Fibroblast of skin of back (primary cell): Measurements from ENCODE around the gene FBXL17.
A peak's percentile ranks its signal among the peaks of the same experiment; 100 is the strongest.

Experiments
- DNase-seq: peaks from one replicate; pipeline ENCODE4 v3.0.0-alpha.2; 2013

The FBXL17 gene

DNA sequence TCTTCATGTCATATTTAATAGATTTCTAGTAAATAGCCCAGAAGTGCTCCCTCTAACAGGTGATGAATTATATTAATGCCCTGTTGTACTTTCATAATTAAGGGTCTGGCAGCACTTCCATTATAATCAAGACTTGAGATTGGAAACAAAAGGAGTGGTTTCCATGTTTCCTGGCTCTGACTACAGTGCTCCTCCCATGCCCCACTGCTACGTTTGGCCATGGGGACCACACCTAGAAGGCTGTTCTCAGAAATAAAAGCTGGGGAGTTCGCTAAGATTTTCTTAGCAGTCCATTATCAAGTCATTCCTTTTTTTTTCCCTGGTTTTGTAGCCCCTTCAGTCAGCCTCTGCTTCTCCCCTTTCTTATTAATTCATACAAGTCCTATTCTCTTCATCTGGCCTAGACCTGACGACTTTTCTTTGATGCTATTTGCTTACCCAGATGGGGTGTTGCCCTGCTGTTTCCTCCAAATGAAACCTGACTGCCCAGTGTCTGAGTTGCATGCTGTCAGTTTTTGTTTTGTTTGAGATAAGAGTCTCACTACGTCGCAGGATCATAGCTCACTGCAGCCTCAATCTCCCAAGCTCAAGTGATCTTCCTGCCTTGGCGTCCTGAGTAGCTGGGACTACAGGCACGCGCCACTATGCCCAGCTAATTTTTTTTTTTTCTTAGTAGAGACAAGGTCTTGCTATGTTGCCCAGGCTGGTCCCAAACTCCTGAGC is 399.0 kb downstream of the FBXL17 start:
- no peak for DNase-seq

DNA sequence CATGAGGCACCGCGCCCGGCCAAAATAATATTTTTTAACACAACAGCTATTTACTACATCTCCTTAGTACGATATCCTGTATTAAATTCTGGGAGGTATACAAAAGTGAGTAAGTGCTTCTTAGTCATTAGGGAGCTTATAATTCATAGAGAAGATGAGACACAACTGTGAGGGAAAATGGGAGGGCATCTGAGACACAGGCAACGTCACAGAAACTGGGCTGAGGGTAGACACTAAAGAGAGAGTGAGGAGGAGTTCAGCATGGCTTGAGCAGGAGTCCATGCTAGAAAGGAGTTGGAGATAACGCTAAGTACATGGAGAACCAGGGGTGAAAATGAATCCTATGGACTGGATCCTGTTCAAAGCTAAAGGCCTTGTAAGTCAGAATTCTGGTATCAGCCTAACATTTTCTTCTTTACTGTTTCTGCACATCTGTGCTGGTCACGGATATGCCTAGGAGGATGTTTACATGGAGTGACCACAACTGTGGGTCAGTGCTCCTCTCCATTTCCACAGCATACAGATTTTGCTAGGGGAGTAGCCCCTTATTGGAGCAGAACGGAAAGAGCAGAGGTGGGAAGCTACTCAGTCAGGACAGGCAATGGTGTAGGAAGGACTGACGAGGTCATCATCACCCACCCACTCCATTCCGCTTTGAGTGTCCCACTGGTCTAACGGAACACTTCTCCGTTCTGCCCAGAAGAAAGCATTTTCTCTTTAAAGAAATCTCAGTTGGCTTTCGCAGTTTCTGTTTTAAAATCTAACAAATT is 400.8 kb downstream of the FBXL17 start:
- DNase-seq: no peak

DNA sequence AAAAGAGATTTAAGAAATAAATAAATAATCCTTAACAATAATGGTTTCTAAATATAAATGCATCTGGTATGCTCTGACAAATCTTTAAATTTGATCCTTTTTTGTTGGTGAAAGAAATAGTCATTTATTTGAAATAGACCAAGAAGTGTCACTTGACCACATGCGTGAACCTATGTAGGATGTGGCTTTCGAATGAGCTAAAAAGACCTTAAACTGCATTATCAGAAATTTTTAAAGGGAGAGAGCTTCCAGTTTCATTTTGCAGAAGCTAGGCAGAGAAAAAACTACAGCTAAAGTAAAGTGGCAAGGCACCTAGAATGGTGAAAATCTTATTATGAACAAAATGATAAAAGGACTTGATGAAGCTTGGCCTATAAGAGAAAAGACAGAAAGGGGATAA is 402.0 kb downstream of the FBXL17 start:
- no peak for DNase-seq

DNA sequence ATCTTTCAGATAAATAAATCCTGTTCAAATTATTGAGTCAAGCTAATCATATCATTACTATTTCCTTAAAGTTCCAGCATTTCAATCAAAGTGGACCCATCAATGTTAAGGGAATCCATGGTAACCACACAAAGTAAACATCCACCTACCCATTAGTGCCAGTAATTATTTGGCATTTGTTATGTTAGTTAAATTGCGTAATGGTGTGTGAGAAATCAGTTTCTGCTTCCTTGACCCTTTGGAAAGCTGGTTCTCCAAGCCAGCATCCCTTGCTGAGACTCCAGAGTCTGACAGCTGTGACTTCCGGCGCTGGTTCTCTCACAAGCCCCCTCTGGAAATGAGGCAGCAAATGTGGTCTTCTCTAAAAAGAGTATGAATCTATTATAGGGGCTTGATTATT is 402.6 kb downstream of the FBXL17 start:
- DNase-seq: no peak

DNA sequence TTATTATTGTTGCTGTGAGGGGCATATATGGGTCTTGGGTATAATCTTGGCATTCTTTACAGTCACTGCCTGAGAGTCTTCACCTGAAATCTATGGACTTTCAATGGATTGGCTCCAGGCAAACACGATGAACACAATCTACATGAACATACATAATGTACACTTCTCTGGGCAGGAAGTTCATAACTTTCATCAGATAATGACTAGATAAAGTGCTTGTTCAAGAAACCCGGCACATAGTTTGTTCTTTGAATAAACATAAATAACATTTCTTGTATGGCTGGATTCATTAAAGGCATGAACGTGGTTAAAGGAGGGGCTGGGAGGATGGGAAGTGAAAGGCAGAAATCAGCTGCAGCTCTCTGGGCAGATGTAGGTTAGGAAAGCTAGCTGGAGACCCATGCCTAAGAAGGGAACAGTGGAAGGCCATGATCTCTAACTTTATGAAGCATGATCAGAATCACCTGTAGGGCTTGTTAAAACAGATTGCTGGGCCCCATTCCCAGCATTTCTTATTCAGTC is 404.3 kb downstream of the FBXL17 start:
- DNase-seq: no peak

DNA sequence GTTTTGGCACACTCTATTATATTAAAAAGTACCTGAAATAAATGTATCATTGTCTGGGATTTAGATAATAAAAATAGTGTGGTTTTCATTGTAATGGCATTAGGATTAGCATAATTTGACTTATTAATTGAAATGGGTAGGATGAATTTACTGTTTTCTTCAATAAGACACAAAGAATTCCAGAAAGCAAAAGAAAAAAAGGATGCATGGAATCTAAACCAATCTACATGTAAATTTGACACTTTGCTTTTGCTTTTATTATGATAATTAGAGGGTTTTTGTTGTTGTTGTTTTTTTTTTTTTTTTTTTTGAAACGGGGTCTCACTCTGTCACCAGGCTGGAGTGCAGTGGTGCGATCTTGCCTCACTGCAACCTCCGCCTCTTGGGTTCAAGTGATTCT is 406.3 kb downstream of the FBXL17 start:
- DNase-seq: no peak

DNA sequence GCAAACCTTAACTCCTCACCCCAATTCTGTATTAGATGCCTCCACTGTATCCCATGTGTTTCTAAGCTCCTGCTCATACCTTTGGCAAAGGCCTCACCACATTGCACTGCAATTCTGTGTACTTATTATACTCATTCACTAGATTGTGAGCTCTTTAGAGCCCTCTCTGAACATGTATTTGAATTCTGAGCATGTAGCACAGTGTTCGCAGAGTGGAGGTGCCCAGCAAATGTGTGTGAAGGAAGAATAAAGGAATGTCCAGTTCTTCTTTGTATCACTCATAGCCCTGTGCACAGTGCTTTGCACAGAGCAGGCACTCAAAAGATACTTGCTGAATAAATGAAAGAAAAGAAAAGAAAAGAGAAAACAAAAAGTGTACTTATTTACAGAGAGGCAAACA is 410.1 kb downstream of the FBXL17 start:
- DNase-seq: no peak

DNA sequence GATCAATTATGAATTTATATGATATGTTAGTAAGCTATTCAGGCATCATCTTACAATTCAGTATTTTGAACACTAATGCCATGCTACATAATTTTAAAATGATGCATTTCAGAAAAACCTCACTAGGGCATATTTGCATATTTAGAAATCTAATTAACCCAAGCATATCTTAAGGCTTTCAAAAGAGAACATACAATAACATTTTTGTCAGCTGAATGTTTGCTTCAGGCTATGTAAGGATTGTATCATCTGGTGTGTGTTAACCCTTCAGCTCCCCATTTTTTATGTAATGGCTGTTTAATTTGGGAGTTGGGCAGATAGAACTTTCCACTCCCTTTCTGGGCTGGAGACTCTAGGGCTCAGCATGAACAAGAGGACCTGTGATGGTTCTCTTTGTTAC is 412.1 kb downstream of the FBXL17 start:
- peak; percentile 45 for DNase-seq

DNA sequence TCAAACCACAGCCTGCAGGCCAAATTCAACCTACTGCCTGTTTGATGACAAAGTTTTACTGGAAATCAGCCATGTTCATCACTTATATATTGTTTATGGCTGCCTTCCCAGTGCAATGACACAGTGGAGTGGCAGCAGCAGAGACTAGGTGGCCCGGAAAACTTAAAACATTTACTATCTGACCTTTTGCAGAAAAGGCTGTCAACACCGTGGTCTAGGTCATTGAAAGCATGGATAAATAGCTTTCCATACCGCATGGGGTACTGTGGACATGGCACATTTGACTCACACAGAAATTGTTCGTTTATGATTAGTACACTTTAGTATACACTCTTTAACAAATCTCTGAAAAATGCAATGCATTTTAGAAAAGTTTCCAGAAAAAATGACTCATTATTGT is 412.9 kb downstream of the FBXL17 start:
- DNase-seq: peak; percentile 94

DNA sequence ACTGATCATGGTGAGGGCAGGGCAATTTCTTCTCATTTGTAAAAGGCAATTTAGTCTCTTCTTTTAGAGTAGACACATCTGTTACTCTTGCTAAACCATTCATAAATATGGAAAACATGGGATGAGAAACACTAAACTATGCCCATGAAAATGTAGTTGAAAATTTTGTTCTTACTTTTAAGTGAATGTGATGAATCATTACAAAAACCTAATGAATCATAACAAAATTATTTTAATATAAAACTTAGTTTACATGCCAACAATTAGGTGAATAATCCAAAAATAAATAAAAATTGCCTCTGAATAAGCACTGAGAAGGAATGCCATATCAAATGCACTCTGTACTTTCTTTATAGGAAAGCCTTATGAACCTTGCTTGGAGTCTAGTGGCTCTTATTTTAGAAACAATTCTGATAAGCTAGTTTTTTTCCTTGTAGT is 413.5 kb downstream of the FBXL17 start:
- peak; percentile 75 for DNase-seq

DNA sequence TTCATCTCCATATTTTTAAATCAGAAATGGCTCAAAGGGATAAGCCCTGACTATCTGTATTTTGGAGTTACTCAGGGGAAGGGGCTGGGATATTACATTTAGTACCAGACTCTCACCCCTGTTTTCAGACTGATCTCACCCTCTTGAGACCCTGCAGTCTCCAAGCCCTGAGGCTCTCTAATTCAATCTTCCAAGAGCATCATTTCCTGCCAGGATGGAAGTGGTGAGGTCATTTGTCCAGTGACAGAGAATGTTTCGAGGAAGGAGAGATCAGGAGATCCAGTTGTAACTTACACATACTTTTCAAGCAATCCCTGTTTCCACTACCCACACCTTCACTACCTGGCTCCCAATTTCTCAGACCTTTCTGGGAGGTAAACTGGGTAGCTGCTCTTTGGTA is 415.7 kb downstream of the FBXL17 start:
- peak; percentile 15 for DNase-seq

DNA sequence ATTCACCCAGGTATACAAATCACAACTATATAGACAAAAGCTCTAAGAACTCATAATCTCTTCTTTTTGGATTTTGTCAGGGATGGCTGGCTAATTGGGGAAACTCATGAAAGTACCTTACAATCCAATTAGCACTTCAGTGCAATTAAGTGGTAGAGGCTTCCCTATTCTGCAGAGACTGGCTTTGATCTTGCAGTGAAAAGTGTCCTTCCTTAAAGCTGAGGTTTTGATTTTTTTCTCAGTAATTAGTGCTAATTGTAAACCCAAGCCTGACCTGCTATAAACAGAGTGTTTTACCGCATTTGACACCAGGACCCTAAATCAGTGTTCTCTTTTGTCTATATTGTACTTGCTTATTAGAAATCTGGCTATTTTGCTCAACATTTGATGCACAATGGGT is 417.2 kb downstream of the FBXL17 start:
- no peak for DNase-seq

DNA sequence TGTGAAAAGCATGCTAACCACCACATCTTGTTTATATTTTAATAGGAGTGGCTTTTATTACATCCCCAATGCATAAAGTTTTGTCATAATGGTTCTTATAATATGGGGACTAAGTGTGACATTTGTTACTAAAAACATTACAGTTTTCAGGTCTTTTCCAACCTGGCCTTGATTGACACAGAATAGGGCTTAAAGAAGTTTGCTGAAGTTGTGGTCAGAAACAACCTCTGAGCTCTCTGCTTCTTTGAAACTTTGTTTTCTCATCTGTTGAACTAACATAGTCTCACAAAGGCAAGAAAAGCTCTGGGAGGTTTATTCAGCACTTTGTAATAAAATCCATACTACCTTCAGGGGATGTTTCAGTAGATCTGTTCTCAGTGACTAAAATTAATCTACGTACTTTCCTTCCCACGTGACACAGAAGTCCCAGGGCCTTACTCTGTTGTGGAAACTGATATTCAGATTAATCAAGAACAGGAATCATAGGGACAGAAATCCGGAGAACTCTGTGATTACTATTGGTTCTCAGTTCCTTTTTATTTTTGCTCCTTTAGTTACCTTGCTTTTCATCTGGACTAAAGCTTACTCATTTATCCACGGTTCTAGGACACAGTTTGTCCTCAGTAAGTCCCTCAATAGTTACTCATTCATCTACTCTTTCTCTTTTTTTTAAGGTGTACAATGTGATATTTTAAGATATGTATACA is 422.2 kb downstream of the FBXL17 start:
- no peak for DNase-seq

DNA sequence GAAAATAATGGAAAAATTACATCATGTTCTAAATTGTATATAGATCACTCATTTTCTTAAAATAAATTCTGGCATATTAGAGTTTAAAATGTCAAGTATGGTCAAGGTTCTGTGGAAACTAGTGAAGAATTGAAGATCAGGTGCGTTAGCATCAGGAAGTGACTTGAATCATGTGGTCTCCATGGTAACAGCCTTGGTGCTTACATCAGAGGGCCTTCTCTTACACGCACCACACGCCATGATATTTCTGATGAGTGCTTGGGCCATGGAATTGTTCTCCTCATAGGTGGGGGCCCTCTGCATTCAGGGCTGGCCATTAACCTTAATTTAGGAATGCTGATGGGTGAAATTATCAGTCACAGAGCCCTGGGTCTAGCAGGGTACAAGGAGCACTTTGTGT is 423.0 kb downstream of the FBXL17 start:
- DNase-seq: no peak

DNA sequence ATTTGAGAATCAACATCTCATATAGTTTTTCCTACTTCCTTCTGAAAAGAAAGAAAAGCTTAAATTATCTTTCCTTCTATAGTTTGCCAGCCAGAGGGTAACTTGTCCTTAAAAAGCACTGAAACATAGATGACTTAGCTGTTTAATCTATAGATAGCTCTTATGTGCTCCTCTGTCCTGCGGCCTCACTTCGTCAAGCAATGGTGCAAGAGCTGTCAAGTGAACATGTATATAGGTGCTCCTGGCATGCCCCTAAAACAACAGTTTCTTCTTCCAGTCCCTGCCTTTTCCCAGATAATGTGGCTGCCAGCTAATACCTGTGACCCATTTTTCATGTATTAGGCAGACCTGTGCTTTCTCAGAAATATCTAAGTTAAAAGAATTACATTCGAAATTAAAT is 423.5 kb downstream of the FBXL17 start:
- DNase-seq: no peak

DNA sequence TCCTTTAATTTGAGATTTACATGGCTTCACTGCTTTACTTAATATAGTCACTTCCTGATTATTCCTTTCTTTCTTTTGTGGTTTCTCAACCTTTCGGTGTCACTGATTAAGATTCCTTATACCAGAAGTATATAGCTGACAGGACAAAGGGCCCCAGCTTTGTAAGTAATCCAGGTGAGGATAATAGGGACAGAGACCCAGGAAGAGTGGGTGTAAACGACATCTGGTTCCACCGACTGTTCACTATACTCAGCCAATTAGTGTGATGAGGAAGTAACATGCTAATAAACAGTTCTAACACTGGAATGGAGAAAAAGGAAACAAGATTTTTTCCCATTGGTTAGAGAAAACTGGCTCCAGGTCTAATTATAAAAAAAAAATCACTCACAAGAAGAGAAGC is 424.8 kb downstream of the FBXL17 start:
- no peak for DNase-seq

DNA sequence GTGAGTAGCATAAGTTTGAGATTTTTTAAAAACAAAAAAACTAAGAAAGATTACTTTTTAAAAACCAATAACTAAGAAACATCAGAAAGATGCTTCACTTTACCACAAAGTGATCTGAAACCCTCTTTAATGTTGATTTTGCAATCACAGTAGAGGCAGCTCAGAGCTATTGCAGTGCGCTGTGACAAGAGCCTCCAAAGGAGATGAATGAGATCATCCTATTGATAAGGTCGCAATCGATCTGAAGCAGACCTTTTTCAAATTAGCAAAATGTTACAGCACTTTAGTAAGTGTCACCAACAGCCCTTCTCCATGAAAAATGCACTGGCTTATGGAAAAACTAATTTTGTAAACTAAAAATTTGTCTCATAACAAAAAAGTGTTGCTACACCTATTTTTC is 426.6 kb downstream of the FBXL17 start:
- DNase-seq: no peak

DNA sequence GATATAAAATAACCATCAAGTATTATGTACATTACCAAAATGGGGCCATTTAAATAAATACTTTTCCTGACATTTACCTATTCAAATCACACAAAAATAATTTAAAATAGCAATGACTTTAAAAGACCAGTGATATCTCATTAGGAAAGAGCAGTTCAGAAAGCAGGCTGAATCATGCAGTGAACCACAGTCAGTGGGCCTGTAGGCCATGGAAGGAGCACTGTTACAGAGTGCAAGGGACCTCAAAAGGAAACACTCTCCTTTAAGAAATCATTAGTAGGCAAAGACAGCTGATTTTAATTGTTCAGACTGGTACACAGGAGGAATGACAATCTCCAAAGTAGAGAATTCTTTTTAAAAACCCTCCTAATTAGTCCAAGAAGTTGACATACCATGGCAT is 427.6 kb downstream of the FBXL17 start:
- DNase-seq: peak; percentile 6

DNA sequence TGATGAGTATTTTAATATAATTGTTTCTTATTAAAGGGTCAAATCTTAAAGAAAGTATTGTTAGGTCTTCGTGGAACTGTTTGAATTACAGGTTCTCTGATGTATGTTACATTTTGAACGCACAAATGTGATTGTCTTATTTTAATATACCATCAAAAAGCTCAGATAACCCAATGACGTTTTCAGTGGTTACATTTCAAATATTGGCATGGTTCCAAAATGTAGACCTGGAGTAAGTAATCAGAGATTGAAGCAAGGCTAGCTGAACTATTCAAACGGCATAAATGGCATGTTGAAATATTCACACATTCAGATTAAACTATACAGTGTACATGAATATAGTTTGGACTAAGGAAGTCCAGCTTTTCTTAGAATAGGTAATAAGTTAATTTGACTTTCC is 429.4 kb downstream of the FBXL17 start:
- DNase-seq: no peak

DNA sequence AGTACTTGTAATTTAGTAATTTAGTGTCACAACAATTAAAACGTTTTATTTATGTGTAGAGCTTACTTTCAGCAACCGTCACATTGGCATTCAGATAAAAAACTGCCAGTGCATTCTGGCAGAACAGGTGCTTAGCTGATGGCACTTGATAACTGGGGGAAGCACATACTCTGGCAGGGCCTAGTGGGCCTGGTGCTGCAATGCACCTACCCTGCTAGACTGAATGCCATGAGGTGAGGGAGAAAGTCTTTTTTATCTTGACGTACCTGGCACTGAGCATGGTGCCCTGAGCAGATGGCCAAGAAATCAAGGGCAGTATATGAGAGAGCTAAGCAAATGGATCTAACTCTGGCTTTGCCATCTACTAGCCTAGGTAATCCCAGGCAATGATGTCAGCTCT is 430.6 kb downstream of the FBXL17 start:
- no peak for DNase-seq

DNA sequence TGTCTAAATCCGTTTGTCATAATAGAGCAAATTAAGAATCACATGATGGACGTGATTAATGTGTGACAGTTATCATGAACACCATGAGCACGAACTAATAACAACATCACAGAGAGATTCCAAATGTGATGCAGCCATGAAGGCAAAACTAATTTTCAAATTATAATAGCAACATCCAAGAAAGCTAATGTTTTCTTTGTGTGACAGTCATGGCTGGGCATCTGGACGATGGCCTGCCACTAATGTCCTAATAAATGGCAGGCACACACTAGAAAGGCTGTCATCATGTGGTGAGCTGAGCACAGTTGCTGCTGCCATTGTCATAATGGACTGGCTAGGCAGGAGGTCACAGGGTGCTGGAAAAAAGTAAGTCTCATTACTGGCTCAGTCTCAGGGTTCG is 431.1 kb downstream of the FBXL17 start:
- DNase-seq: no peak

DNA sequence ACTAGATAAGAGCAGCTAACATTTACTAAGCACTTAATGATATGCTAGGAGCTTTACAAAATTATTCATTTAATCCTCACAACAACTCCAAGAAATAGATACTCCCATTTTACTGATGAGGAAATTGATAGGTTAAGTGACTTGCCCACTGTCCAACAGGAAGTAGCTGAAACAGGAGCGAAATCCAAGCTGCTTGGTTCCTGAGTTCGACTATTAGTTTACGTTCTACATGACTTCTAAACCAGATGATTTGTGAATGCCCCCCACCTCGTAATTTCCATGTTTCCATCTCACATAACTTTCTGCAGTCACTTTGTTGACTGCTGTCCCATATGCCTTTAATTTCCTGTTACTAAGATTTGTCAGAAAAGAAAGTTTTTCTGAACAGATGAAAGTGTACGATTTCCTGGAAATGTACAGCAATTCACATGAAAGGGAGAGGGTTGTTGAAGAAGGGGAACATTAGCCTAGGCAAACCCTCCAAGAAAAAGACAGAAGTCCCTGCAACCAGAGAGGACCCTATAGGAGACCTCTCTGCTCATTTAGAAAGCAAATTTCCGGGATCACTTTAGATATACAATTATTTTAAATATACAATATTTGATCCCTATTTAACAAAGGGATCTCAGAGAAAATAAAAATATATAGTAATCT is 432.1 kb downstream of the FBXL17 start:
- DNase-seq: peak; percentile 4

DNA sequence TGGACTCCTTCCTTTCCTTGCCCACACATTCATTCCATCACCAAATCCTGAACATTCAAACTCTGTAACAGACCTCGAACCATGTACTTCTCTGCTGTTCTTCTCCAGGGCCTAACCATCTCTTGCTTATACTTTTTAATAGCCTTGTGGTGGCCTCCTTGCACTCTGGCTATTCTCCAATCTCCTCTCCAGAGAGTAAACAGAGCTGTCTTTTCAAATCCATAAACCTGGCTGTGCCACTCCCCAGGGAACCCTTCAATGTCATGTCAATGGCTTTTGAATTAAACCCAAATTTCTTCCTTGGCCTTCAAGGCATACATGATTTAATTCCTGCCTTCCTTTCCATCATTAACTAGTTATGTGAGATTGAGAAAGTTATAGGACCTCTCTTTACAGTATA is 433.5 kb downstream of the FBXL17 start:
- no peak for DNase-seq
